Measurements from ENCODE around the gene GAS2L2.
"Not testable (repeated sequence)": the region's sequence is repeated elsewhere in the genome, so short reads cannot be mapped to it uniquely, and the experiment has no call there.

GAS2L2 gene

DNA sequence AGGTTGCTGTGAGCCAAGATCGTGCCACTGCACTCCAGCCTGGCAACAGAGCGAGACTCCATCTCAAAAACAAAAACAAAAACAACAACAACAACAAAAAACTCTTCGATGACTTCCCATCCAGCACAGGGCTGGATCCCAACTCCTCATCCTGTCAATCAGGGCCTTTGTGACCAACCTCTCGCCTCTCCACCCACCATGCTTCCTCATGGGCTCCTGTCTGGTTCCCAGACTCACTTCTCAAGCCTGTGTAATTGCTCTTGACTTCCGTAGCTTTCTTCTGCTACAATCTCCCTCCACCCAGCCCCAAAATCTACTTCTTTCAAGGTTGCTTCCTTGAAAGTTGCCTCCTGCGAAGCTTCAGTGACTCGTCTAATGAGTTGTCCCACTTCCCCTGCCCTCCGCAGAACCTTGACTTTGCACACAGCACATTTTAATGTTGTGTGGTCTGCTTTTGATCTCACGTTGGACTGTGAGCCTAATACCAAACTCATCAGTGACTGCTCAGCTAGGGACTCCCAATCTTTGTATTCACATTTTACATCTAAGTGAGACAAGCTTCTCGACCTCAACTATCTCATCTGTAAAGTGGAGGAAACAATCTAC lies 22.5 kb downstream of the GAS2L2 start:
- DNase-seq (ENCODE audit: extremely low read depth in 1 of 2, low read depth in 1 of 2), result no peak

DNA sequence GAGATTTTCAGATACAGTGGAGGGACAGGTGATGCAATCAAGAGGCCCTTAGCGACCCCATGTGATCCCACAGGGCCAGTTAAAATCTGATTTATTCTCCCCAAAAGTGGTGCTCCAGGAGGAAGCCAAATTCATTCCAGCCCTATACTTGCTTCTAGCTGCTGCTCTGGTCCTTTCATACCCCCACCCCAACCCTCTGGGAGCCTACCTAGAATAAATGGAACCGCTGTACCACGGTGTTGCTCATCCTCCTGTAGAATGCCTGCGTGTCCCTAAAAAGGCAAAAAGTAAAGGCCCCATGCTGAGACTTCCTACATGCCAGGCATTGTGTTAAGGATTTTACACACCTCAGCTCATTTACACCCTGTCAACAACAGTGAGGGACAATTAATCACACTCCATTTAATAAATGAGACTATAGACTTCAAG lies 23.6 kb downstream of the GAS2L2 start:
- no peak for DNase-seq (ENCODE audit: extremely low read depth in 1 of 2, low read depth in 1 of 2)

DNA sequence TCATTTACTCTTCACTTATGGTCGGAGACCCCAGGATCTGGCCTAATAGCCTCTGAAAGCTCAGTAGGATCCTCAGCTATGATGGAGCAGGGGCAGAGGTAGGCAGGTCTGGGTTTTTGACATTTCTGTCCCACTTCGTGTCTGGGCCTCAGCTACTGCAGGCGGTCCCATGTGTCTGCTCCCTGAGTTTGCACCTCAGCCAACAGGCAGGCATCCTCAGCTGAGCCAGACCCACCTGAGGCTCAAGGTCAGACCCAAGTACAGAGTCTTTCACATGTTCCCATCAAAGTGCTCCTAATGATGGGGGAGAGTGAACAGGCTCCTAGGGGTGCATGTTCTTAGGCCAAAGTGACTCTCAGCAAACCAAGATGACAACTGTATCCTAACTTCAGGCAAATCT lies 24.5 kb downstream of the GAS2L2 start:
- DNase-seq (ENCODE audit: extremely low read depth in 1 of 2, low read depth in 1 of 2), result no peak

- no peak for DNase-seq (ENCODE audit: extremely low read depth in 1 of 2, low read depth in 1 of 2)
Observed at GRCh38 chr17:35727635-35728034, 25.4 kb downstream of the GAS2L2 start.

- DNase-seq (ENCODE audit: extremely low read depth in 1 of 2, low read depth in 1 of 2), result no peak
Observed at GRCh38 chr17:35726953-35727460, 26.0 kb downstream of the GAS2L2 start.

GRCh38 chr17:35726127-35726952 lies 26.7 kb downstream of the GAS2L2 start:
- DNase-seq (ENCODE audit: extremely low read depth in 1 of 2, low read depth in 1 of 2), result no peak

DNA sequence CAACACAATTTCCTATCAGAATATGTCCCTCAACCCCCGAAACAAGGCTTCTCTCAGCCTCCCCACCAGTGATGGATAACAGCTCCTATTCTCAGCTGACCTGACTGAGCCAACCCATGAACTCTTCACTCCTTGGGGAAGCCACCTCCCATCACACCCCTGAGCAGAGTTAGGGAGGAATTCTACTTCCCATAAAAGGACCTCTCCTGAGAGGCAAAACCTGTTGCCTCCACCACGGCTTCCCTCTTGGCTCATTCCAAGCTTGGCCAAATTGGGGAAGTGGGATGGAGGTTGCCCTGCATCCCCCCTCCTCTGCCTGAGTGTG lies 27.3 kb downstream of the GAS2L2 start:
- DNase-seq (ENCODE audit: extremely low read depth in 1 of 2, low read depth in 1 of 2), result no peak

DNA sequence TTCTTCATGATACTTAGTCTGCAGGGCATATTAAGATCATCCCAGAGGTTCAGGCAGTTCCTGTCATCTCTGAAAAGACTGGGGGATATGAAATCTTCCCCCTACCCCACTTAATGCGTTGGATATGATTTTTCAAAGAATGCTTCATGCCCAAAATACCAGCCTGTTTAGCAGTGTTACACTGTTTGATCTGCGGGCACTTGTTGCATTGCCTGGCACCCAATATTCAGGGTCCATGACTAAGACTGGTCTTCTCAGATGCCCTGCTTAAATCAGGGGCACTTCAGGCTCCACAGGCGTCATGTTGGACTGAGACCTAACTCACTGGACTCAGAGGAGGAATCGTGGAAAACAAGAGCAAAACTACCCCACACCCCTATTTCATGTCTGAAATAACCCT lies 28.0 kb downstream of the GAS2L2 start:
- no peak for DNase-seq (ENCODE audit: extremely low read depth in 1 of 2, low read depth in 1 of 2)

DNA sequence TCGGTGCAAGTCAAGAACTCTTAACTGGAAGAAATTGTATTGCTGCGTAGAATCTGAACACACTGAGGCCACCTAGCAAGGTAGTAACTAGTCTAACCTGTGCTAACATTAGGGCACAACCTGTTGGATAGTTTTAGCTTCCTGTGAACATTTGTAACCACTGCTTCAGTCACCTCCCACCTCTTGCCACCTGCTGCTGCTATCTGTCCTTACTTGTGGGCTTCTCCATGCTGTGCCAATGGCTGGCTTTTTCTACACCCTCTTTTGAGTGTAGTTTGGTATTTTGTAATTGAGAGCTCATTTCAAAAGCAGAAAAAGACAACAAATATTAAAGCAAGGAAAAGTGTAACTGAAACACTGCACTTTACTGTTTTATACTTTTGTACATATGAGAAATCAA lies 29.3 kb downstream of the GAS2L2 start:
- no peak for DNase-seq (ENCODE audit: extremely low read depth in 1 of 2, low read depth in 1 of 2)

GRCh38 chr17:35717475-35717874 lies 35.6 kb downstream of the GAS2L2 start:
- no peak for DNase-seq (ENCODE audit: extremely low read depth in 1 of 2, low read depth in 1 of 2)

DNA sequence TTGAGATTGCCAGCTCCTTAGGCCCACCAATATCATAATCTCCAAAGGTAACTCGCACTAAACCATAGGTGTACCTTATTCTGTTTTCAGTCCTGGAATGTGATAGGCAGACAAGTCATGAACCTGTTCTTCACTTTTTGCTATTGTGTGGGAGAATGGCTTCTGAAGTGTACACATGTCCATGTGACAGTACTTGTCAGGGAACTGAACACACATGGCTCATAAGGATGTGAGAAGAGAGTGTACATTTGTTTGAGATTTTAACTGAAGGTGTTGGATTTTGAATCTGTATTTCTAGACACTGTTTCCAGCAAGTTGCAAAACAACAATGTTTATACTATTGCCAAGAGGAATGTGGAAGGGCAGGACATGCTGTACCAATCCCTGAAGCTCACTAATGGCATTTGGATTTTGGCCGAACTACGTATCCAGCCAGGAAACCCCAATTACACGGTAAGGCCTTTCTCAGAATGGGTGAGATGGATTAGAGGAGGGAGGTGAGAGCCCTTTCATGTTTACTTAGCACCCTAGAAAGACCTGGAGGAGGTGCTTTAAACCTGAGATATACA lies 36.1 kb downstream of the GAS2L2 start:
- no peak for DNase-seq (ENCODE audit: extremely low read depth in 1 of 2, low read depth in 1 of 2)

DNA sequence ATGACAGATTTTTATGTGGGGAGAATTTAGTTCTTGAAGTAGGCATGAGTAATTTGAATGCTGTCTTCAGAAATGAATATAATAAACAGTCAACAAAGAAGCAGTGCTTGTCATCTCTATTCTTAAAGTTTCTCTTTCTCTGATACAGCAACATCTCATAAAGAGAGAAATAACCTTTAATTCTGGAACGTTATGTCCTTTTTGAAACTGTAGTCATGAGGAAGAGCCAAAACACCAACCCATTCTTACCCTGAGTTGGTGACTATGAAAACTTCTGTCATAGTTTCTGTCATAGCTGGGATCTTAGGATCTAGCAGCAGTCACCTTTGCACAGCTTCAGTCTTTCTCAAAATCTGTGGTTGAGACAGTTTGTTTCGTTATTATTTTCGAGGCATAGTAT lies 36.9 kb downstream of the GAS2L2 start:
- no peak for DNase-seq (ENCODE audit: extremely low read depth in 1 of 2, low read depth in 1 of 2)

GRCh38 chr17:35715416-35715815 lies 37.6 kb downstream of the GAS2L2 start:
- DNase-seq (ENCODE audit: extremely low read depth in 1 of 2, low read depth in 1 of 2), result no peak

DNA sequence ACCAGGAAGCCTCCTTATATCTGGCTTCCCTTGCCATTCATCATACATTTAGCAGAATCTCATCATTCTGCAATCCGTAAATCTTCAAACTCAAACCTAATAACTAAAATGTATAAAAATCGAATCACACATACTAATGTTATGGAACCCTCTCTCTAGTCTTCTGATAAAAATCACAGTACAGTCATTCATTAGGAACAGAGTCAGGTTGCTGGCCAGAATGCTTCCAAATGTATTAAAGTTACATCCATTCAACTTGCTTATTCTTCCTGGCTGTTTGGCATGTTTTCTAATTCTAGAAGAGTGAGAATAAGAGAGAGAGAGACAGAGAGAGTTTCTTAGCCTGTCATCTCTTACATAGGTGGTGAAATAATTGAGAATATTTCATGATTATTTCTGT lies 38.1 kb downstream of the GAS2L2 start:
- DNase-seq (ENCODE audit: extremely low read depth in 1 of 2, low read depth in 1 of 2), result no peak

GRCh38 chr17:35713069-35713728 lies 39.8 kb downstream of the GAS2L2 start:
- DNase-seq (ENCODE audit: extremely low read depth in 1 of 2, low read depth in 1 of 2), result no peak

DNA sequence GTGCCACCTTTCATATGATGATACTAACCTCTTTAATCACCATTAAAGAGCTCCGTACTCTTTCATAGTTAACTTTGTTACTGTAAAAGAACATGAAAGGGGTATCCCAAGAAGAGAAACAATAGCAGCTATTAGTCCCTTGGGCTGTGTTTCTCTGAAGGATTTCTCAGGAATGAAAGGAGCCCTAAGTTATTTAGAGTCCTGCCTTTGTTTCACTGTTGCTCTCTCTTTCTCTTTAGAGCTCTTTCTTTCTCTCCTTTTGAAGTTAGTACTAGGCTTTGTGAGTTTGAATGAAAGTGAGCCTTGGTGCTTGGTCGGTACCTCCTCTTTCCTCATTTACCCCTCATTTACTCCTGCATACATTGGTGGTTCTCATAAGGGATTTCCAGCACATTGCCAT lies 42.1 kb downstream of the GAS2L2 start:
- DNase-seq (ENCODE audit: extremely low read depth in 1 of 2, low read depth in 1 of 2), result no peak

DNA sequence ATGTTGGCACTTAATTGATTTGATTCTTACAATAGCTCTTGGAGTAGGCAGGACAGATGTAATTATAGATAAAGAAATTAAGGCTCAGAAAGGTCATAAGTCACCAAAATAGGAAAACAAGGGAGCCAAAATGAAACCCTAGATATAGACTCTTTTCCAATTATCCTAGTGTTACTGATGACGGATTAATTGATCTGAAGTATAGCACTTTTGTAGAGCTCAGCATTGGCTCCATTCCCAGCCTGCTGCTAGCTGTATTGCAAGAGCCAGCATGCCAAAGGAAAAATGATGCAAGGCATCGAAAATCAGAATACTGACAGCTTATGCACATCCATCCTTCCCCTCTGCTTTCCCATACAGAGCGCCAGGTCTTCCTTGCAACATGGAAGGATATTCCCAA lies 43.2 kb downstream of the GAS2L2 start:
- DNase-seq (ENCODE audit: extremely low read depth in 1 of 2, low read depth in 1 of 2), result no peak

GRCh38 chr17:35708951-35709350 lies 44.1 kb downstream of the GAS2L2 start:
- no peak for DNase-seq (ENCODE audit: extremely low read depth in 1 of 2, low read depth in 1 of 2)

DNA sequence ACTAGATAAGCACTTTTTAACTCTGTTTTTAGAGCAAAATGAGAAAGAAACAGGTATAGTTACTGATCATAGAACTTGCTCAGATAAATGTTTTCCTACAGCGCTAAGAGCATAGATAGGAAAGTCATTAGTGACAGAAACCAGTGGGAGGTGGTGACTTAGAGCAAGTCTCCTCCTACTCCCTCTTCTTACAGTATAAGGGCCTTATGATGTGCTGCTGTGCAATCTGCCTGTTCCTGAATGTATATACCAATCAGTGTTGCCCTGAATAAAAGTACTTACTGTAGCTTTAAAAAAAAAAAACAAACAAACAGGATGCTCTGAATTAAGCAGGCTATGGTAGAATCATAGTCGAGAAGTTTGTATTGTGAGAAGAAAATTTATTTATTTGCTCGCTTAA lies 44.9 kb downstream of the GAS2L2 start:
- DNase-seq (ENCODE audit: extremely low read depth in 1 of 2, low read depth in 1 of 2), result no peak

- no peak for DNase-seq (ENCODE audit: extremely low read depth in 1 of 2, low read depth in 1 of 2)
Observed at GRCh38 chr17:35705705-35706104, 47.3 kb downstream of the GAS2L2 start.

DNA sequence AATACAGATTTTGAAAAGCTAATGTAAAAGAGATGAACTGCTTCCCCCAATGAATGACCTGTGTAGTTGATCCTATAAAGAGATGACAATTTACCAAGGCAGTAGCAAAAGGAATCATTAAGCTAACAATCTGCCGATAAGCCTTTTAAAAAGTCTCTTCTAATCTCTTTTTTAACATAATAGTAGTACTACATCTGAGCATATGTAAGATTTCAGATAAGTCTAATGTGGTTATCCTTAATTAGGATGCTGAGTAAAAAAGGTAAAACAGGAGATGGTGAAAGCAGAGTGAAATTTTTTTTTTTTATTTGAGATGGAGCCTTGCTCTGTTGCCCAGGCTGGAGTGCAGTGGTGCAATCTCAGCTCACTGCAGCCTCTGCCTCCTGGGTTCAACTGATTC lies 47.8 kb downstream of the GAS2L2 start:
- DNase-seq (ENCODE audit: extremely low read depth in 1 of 2, low read depth in 1 of 2), result no peak

- DNase-seq (ENCODE audit: extremely low read depth in 1 of 2, low read depth in 1 of 2), result not testable (repeated sequence)
Observed at GRCh38 chr17:35703308-35703707, 49.7 kb downstream of the GAS2L2 start.

Data from stimulated activated CD8-positive, alpha-beta memory T cell treated with anti-CD3 and anti-CD28 coated beads, Interleukin-7, amount 100 ng/mL, for 48 hours (primary cell).